H1 (cell line): Measurements from ENCODE around the gene GMPR2. TPM values are rescaled to one million over a fixed set of nuclear protein-coding genes. Genes with fewer than 3 reads are reported as not detected.

Source experiments
- CTCF ChIA-PET: fragments of 300-600 bp; sonication (Branson Sonifier 250); formaldehyde crosslinking; loops from one replicate; lab custom pipeline; 2021; ENCODE audit not compliant: partially characterized antibody; lab: Charles Lee
- POLR2A ChIA-PET: fragments of 300-600 bp; sonication (Branson Sonifier 250); formaldehyde crosslinking; loops from one replicate; lab custom pipeline; 2021; ENCODE audit warnings: inconsistent platforms; ENCODE audit not compliant: partially characterized antibody; lab: Charles Lee
- DNase-seq, 2 experiments: peaks; one replicate each; pipeline versions ENCODE4 v3.0.0 to v3.0.0-alpha.2; 2010 to 2022; ENCODE audit warnings: low spot score in 2 of 2, low read depth in 1 of 2, mixed read lengths in 1 of 2
- FAIRE-seq: peaks from 2 replicates; lab custom pipeline; 2011; peaks lifted over from hg19 to GRCh38; lab: Jason Lieb, UNC
- H2AFZ ChIP-seq: 2 replicates; pipeline ENCODE4 v1.8.1; 2012; ENCODE audit warnings: low read length, inconsistent platforms
- H2AK5ac ChIP-seq: 2 replicates; pipeline ENCODE4 v1.6.1; 2013; ENCODE audit warnings: low read depth, low read length
- H2BK120ac ChIP-seq: replicated peaks from 2 replicates; pipeline ENCODE3; 2013; ENCODE audit warnings: low read depth, low read length, inconsistent platforms
- H2BK12ac ChIP-seq: 2 replicates; pipeline ENCODE4 v1.6.1; 2013; ENCODE audit warnings: low read depth, low read length
- H2BK15ac ChIP-seq: 2 replicates; pipeline ENCODE4 v1.6.1; 2013; ENCODE audit warnings: low read length
- H2BK20ac ChIP-seq: 2 replicates; pipeline ENCODE4 v1.6.1; 2013; ENCODE audit warnings: low read length
- H2BK5ac ChIP-seq: 2 replicates; pipeline ENCODE4 v1.6.1; 2013; ENCODE audit warnings: low read depth, low read length
- H3K14ac ChIP-seq: 2 replicates; pipeline ENCODE4 v1.6.1; 2013; ENCODE audit warnings: inconsistent platforms; ENCODE audit not compliant: insufficient read length
- H3K18ac ChIP-seq: 2 replicates; pipeline ENCODE4 v1.6.1; 2013; ENCODE audit warnings: low read length; ENCODE audit errors: extremely low read depth
- H3K23ac ChIP-seq: 2 replicates; pipeline ENCODE4 v1.6.1; 2013; ENCODE audit warnings: inconsistent platforms; ENCODE audit not compliant: insufficient read length
- H3K23me2 ChIP-seq: 2 replicates; pipeline ENCODE4 v1.6.1; 2013; ENCODE audit warnings: low read depth, low read length
- H3K27ac ChIP-seq: 2 replicates; pipeline ENCODE4 v1.6.1; 2011; ENCODE audit warnings: low read depth, low read length, inconsistent platforms
- H3K27me3 ChIP-seq, 4 experiments: replicated peaks in 1 of 4; 1 replicate in 1 of 4; 2 replicates in 3 of 4; pipeline versions ENCODE4 v1.6.1 to v1.8.1; 2011 to 2013; ENCODE audit warnings: low read length in 3 of 4, mild to moderate bottlenecking in 3 of 4, inconsistent platforms in 2 of 4, mixed read lengths in 2 of 4, moderate library complexity in 1 of 4; ENCODE audit not compliant: control insufficient read depth in 3 of 4, insufficient read depth in 3 of 4; ENCODE audit errors: extremely low read depth in 1 of 4
- H3K36me3 ChIP-seq, 4 experiments: 2 replicates each; pipeline versions ENCODE4 v1.6.1 to v1.8.1; 2011 to 2013; ENCODE audit warnings: mild to moderate bottlenecking in 4 of 4, low read length in 3 of 4, moderate library complexity in 2 of 4, control low read depth in 1 of 4, inconsistent platforms in 1 of 4; ENCODE audit not compliant: insufficient read depth in 4 of 4, control insufficient read depth in 2 of 4
- H3K4ac ChIP-seq: replicated peaks from 2 replicates; pipeline ENCODE3; 2013; ENCODE audit warnings: low read length, low read depth, mixed read lengths, inconsistent platforms; ENCODE audit not compliant: insufficient read length
- H3K4me1 ChIP-seq, 4 experiments: replicated peaks in 1 of 4; 1 replicate in 1 of 4; 2 replicates in 3 of 4; pipeline versions ENCODE4 v1.6.1 to v1.8.1; 2011 to 2013; ENCODE audit warnings: low read length in 3 of 4, inconsistent platforms in 2 of 4, mixed read lengths in 1 of 4; ENCODE audit not compliant: insufficient read depth in 4 of 4, control insufficient read depth in 3 of 4
- H3K4me2 ChIP-seq, 2 experiments: 2 replicates each; pipeline versions ENCODE4 v1.6.1 to v1.8.1; 2011 to 2013; ENCODE audit warnings: low read depth in 2 of 2, low read length in 2 of 2, control low read depth in 1 of 2, inconsistent platforms in 1 of 2, mild to moderate bottlenecking in 1 of 2; ENCODE audit not compliant: insufficient read depth in 1 of 2
- H3K4me3 ChIP-seq, 4 experiments: fragments of 200-600, 300-600 bp in 1 of 4; sonication (generic), shearing (Covaris generic), sonication (Bioruptor Twin) in 1 of 4; 2 replicates each; pipeline versions ENCODE4 v1.5.1 to v1.8.1; 2011 to 2016; ENCODE audit warnings: low read length in 4 of 4, low read depth in 3 of 4, control low read depth in 2 of 4, inconsistent platforms in 2 of 4, mild to moderate bottlenecking in 2 of 4, mixed read lengths in 1 of 4, moderate library complexity in 1 of 4; ENCODE audit not compliant: insufficient read depth in 2 of 4; ENCODE audit errors: extremely low read depth in 1 of 4
- H3K56ac ChIP-seq: replicated peaks from 2 replicates; pipeline ENCODE3; 2013; ENCODE audit warnings: low read depth, mild to moderate bottlenecking, mixed read lengths, low read length, inconsistent platforms; ENCODE audit not compliant: insufficient read length
- H3K79me1 ChIP-seq: 2 replicates; pipeline ENCODE4 v1.6.1; 2013; ENCODE audit warnings: low read depth, low read length, control low read depth
- H3K79me2 ChIP-seq, 2 experiments: 2 replicates each; pipeline versions ENCODE4 v1.6.1 to v1.8.1; 2012 to 2013; ENCODE audit warnings: low read length in 2 of 2, mild to moderate bottlenecking in 2 of 2, inconsistent platforms in 1 of 2; ENCODE audit not compliant: insufficient read depth in 2 of 2, control insufficient read depth in 1 of 2
- H3K9ac ChIP-seq, 4 experiments: replicated peaks in 1 of 4; 1 replicate in 1 of 4; 2 replicates in 3 of 4; pipeline versions ENCODE4 v1.6.1 to v1.8.1; 2011 to 2013; ENCODE audit warnings: low read depth in 3 of 4, low read length in 3 of 4, control low read depth in 2 of 4, mild to moderate bottlenecking in 2 of 4, moderate library complexity in 2 of 4, inconsistent platforms in 1 of 4; ENCODE audit errors: extremely low read depth in 1 of 4
- H3K9me3 ChIP-seq, 2 experiments: 2 replicates each; pipeline versions ENCODE4 v1.6.1 to v1.8.1; 2012 to 2013; ENCODE audit warnings: mild to moderate bottlenecking in 2 of 2, moderate library complexity in 2 of 2, control low read depth in 1 of 2, inconsistent platforms in 1 of 2, low read depth in 1 of 2, low read length in 1 of 2, mixed read lengths in 1 of 2; ENCODE audit not compliant: insufficient read depth in 2 of 2
- H4K20me1 ChIP-seq, 2 experiments: replicated peaks in 1 of 2; 2 replicates each; pipeline versions ENCODE3 to v1.8.1; 2011 to 2013; ENCODE audit warnings: inconsistent platforms in 2 of 2, low read length in 2 of 2, mild to moderate bottlenecking in 1 of 2; ENCODE audit not compliant: insufficient read depth in 2 of 2, control insufficient read depth in 1 of 2
- H4K5ac ChIP-seq: 2 replicates; pipeline ENCODE4 v1.6.1; 2013; ENCODE audit warnings: low read length, low read depth, mixed read lengths, inconsistent platforms; ENCODE audit not compliant: insufficient read length
- H4K8ac ChIP-seq: 2 replicates; pipeline ENCODE4 v1.8.0; 2013; ENCODE audit warnings: mild to moderate bottlenecking, moderate library complexity, low read length, inconsistent platforms; ENCODE audit not compliant: insufficient read depth; ENCODE audit errors: extremely low read depth
- H4K91ac ChIP-seq: replicated peaks from 2 replicates; pipeline ENCODE3; 2013; ENCODE audit warnings: low read length, mixed read lengths, inconsistent platforms; ENCODE audit not compliant: insufficient read length
- CEBPB ChIP-seq: IDR thresholded peaks from 2 replicates; pipeline ENCODE4 v1.6.1; 2012; ENCODE audit warnings: low read depth, low read length
- GABPA ChIP-seq: IDR thresholded peaks from 2 replicates; pipeline ENCODE4 v1.6.1; 2011; ENCODE audit warnings: mild to moderate bottlenecking, low read length, moderate library complexity, borderline replicate concordance; ENCODE audit not compliant: insufficient read depth
- JUND ChIP-seq: IDR thresholded peaks from 2 replicates; pipeline ENCODE4 v1.6.1; 2011; ENCODE audit warnings: mild to moderate bottlenecking, improper control_type of control experiment, low read length
- PHF8 ChIP-seq: fragments of 200-600 bp; sonication (generic); conservative IDR thresholded peaks from 2 replicates; pipeline ENCODE4 v1.7.1; 2012; ENCODE audit warnings: low read depth, mild to moderate bottlenecking, inconsistent platforms, low read length, moderate library complexity
- POU5F1 ChIP-seq: IDR thresholded peaks from 2 replicates; pipeline ENCODE4 v1.6.1; 2011; ENCODE audit warnings: low read depth, mild to moderate bottlenecking, low read length, moderate library complexity
- SP4 ChIP-seq: IDR thresholded peaks from 2 replicates; pipeline ENCODE4 v1.6.1; 2012; ENCODE audit warnings: low read length, inconsistent platforms
- SUZ12 ChIP-seq: fragments of 200-600 bp; sonication (generic); IDR thresholded peaks from 2 replicates; pipeline ENCODE4 v1.6.1; 2012; ENCODE audit warnings: mild to moderate bottlenecking, inconsistent platforms, low read length, moderate library complexity, mixed read lengths
- TBP ChIP-seq: IDR thresholded peaks from 2 replicates; pipeline ENCODE4 v1.6.1; 2011; ENCODE audit warnings: low read depth, low read length, improper control_type of control experiment
- WGBS, 2 experiments: shearing (Covaris generic) in 1 of 2; methylation state at CpG; one replicate each; pipeline versions ENCODE4 v1.1.6 to v1.1.7; 2013 to 2015; ENCODE audit warnings: low lambda C conversion rate in 2 of 2, mixed read lengths in 2 of 2, inconsistent platforms in 1 of 2, low coverage in 1 of 2, missing lambda C conversion rate in 1 of 2; ENCODE audit not compliant: insufficient replicate concordance in 2 of 2, insufficient coverage in 1 of 2, insufficient read length in 1 of 2; ENCODE audit errors: extremely low coverage in 1 of 2, missing lambda C conversion rate in 1 of 2; 5-methylcytosine and 5-hydroxymethylcytosine counted together
- polyA plus RNA-seq, 7 experiments: library from polyadenylated mRNA; depleted of rRNA in 3 of 7; stranded (reverse) in 5 of 7; unstranded in 2 of 7; fragments of >200 nt in 5 of 7; fragments of 200-250 nt in 2 of 7; gene quantifications; 1 replicate in 5 of 7; 2 replicates in 1 of 7; 4 replicates in 1 of 7; pipeline versions ENCODE4 v1.2.1 to v1.2.3, GENCODE V29; 2011 to 2013; ENCODE audit warnings: missing spikeins in 2 of 7, mixed read lengths in 2 of 7
- total RNA-seq: library from RNA; stranded (reverse); fragmentation: NEBNext Ultra II Directional; extraction: Animal tissue kit (Norgen Biotek cat#: 25700); gene quantifications from 2 replicates; pipeline ENCODE4 v1.2.1, GENCODE V29; 2021
- TF ChIP-seq, protein P1 (sequence below): IDR thresholded peaks from 2 replicates; pipeline ENCODE4 v1.6.1; 2012; ENCODE audit warnings: inconsistent platforms
- TF ChIP-seq, protein P2 (sequence below), 3 experiments: IDR thresholded peaks; 1 replicate in 2 of 3; 2 replicates in 1 of 3; pipeline versions ENCODE4 v1.5.1 to v1.6.1; 2011; ENCODE audit warnings: low read length in 3 of 3, mild to moderate bottlenecking in 3 of 3, inconsistent platforms in 2 of 3, low read depth in 1 of 3, moderate library complexity in 1 of 3; ENCODE audit not compliant: insufficient read depth in 1 of 3; ENCODE audit errors: control extremely low read depth in 1 of 3

The GMPR2 gene
- total and polyA plus RNA-seq, 2 of the 8 experiments (the other 6 are each of a cell fraction or from before 2014, with no cell fraction given), result 61.6 to 85.3 TPM

DNA sequence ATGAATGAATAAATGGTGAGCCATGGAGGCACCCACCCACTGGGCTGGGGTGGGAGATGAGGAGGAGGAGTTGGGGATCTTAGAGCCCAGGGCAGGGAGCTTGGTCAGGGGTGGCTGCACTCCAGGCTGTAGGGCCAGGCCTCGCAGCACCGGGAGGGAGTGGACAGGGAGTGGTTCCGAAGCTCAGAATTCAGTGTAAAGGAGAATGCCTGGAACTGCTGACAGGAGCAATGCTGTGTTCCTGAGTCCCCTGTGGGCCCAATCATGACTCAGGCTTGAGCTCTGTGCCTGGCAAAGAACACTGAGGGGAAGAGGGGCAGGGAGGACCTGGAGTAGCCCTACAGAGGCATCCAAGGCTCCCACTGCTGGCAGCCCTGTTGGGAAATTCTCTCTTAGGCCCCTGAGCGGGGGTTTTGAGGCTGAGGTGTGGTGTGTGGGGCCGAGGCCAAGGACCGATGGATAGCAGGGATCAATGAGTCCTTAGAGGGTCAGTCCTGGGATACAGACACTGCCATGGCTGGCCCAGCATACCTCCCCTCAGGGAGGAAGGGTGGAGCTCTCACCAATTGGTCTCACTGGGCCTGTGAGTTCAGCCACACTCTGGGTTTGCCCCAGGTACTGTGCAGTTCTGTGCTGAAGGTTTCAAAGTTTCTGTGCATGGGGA lies 48.2 kb downstream of the GMPR2 start:
- no peak overlapping the region for H3K27ac ChIP-seq
- no peak overlapping the region for H2BK5ac ChIP-seq
- no peak overlapping the region for H2BK15ac ChIP-seq
- 87% methylated on average over 6 of the region's 6 CpGs; no CpG with 5 or more reads in 1 of the 2 experiments for WGBS, 2 experiments
- H2BK20ac ChIP-seq, result no peak overlapping the region
- no peak overlapping the region for H3K18ac ChIP-seq
- H3K4me1 ChIP-seq, result no peaks in the 10 kb centered on the region
- no peak overlapping the region for H3K4ac ChIP-seq
- H4K8ac ChIP-seq, result peak overlapping the region; percentile 71; the same call in 1 of the 2 replicates
- POLR2A ChIA-PET, result interaction anchor here (0.9 to 3.8 kb wide), 10 partner anchors 9 to 68 kb away, joined by 3 to 25 read pairs (median 3); partner anchors contain the start of genes CHMP4A and RABGGTA
- H3K9ac ChIP-seq, result no peak overlapping the region
- no peak overlapping the region for H2AK5ac ChIP-seq
- H3K56ac ChIP-seq, result no peak overlapping the region
- no peak overlapping the region for H2BK120ac ChIP-seq
- no peaks in the 10 kb centered on the region; the same call in 1 of the 2 replicates for H3K79me1 ChIP-seq
- H3K36me3 ChIP-seq, result no peaks in the 10 kb centered on the region
- no peaks in the 10 kb centered on the region for H3K23me2 ChIP-seq
- CTCF ChIA-PET, result interaction anchor here (0.6 to 11.5 kb wide), 14 partner anchors 9 to 61 kb away, joined by 3 to 137 read pairs (median 8); partner anchors contain the start of genes CIDEB, DHRS1, LTB4R2 and NOP9
- peaks cover 0 to 3% of the 10 kb centered on the region in 2 experiments for H4K20me1 ChIP-seq
- no peak overlapping the region for H3K4me3 ChIP-seq
- H2AFZ ChIP-seq, result no peak overlapping the region
- no peak overlapping the region for H2BK12ac ChIP-seq
- no peaks in the 10 kb centered on the region for H3K27me3 ChIP-seq
- H3K4me2 ChIP-seq, result no peak overlapping the region
- DNase-seq (no peak), FAIRE-seq (no peak)
- no peaks in the 10 kb centered on the region for H3K79me2 ChIP-seq
- H4K5ac ChIP-seq, result no peak overlapping the region
- no peak overlapping the region for H3K23ac ChIP-seq
- no peak overlapping the region for H4K91ac ChIP-seq
- no peak overlapping the region for H3K14ac ChIP-seq
- H3K9me3 ChIP-seq, result no peaks in the 10 kb centered on the region
- TF ChIP-seq CEBPB, result no peak
- TF ChIP-seq TBP, result no peak
- TF ChIP-seq SP4, result no peak
- TF ChIP-seq POU5F1, result no peak
- no peak for TF ChIP-seq GABPA
- TF ChIP-seq, protein P1, sequence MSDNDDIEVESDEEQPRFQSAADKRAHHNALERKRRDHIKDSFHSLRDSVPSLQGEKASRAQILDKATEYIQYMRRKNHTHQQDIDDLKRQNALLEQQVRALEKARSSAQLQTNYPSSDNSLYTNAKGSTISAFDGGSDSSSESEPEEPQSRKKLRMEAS, result no peak
- no peak for TF ChIP-seq SUZ12
- no peak for TF ChIP-seq JUND
- TF ChIP-seq PHF8, result no peak
- TF ChIP-seq, protein P2, sequence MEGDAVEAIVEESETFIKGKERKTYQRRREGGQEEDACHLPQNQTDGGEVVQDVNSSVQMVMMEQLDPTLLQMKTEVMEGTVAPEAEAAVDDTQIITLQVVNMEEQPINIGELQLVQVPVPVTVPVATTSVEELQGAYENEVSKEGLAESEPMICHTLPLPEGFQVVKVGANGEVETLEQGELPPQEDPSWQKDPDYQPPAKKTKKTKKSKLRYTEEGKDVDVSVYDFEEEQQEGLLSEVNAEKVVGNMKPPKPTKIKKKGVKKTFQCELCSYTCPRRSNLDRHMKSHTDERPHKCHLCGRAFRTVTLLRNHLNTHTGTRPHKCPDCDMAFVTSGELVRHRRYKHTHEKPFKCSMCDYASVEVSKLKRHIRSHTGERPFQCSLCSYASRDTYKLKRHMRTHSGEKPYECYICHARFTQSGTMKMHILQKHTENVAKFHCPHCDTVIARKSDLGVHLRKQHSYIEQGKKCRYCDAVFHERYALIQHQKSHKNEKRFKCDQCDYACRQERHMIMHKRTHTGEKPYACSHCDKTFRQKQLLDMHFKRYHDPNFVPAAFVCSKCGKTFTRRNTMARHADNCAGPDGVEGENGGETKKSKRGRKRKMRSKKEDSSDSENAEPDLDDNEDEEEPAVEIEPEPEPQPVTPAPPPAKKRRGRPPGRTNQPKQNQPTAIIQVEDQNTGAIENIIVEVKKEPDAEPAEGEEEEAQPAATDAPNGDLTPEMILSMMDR (IDR thresholded peaks at IDR 0.05; ENCODE audit: control extremely low read depth in 1 of 3, insufficient read depth in 1 of 3, low read depth in 1 of 3, low read length in 3 of 3), result no peak
